GM21367 (cell line): ENCODE data around the gene TARM1.

ENCODE experiments used
- ATAC-seq: cut with Tn5 transposase; IDR thresholded peaks from one replicate; pipeline ENCODE4 v1.9.1; 2021; ENCODE audit not compliant: unreplicated experiment

TARM1 gene

GRCh38 chr19:54035215-54036178 lies 45.7 kb downstream of the TARM1 start:
- ATAC-seq, result no peak

- ATAC-seq, result no peak
These were observed 50.1 kb downstream of the TARM1 start for GRCh38 chr19:54030895-54031586.

- ATAC-seq, result no peak
These were observed 51.2 kb downstream of the TARM1 start for GRCh38 chr19:54029930-54030490.

GRCh38 chr19:54029301-54029700 lies 51.9 kb downstream of the TARM1 start:
- ATAC-seq, result no peak

GRCh38 chr19:54026656-54027055 lies 54.5 kb downstream of the TARM1 start:
- no peak for ATAC-seq

GRCh38 chr19:54024660-54025059 lies 56.5 kb downstream of the TARM1 start:
- ATAC-seq, result no peak

GRCh38 chr19:54023191-54023590 lies 58.0 kb downstream of the TARM1 start:
- ATAC-seq, result no peak

GRCh38 chr19:54021932-54022331 lies 59.2 kb downstream of the TARM1 start:
- no peak for ATAC-seq

GRCh38 chr19:54021363-54021762 lies 59.8 kb downstream of the TARM1 start:
- ATAC-seq, result no peak
